ENCODE results near the gene CYB5A. TPM values are rescaled to one million over a fixed set of nuclear protein-coding genes. Genes with fewer than 3 reads are reported as not detected.
A peak's percentile ranks its signal among the peaks of the same experiment; 100 is the strongest.

CYB5A gene
- total and polyA plus RNA-seq, 2 of the 8 experiments (the other 6 are each of a cell fraction or from before 2014, with no cell fraction given), result 154 to 195 TPM

DNA sequence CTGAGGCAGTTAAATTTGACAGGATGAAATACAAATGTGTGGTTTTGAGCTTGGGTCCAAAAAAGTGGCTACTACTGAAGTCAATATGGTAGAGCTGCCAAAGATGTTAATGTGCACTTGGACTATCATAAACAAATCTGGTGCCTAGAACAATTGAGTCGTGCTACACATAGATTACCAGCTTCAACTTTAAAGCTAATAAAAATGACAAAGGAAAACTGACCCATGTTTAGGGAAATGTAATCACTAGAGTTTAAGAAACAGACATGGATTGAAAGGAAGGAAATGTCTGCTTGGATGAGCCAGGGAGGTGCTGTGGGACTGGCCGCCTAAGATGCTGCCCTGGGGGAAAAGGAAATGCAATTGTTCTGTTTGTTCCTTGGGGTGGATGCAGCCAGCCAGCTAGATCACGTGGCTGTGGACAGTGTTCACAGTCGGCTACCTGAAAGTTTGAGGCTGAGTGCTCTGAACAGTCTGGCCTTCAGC is 36.6 kb downstream of the CYB5A start:
- no peak for DNase-seq (ENCODE audit: low read depth in 1 of 2, low spot score in 2 of 2)
- Histone ChIP-seq H4K91ac (replicated peaks; ENCODE audit: insufficient read length, low read length) (no peak overlapping the region), H3K27ac (ENCODE audit: low read depth, low read length) (no peak overlapping the region), H3K23ac (ENCODE audit: insufficient read length) (no peak overlapping the region), H4K8ac (ENCODE audit: extremely low read depth, insufficient read depth, low read length) (no peak overlapping the region), H3K9me3 (ENCODE audit: insufficient read depth in 2 of 2, low read depth in 1 of 2, low read length in 1 of 2) (no peaks in the 10 kb centered on the region), H2BK15ac (ENCODE audit: low read length) (no peak overlapping the region), H3K36me3 (ENCODE audit: control insufficient read depth in 2 of 4, insufficient read depth in 4 of 4, low read length in 3 of 4) (peaks cover 0 to 2% (median under 1%) of the 10 kb centered on the region in 4 experiments; a peak in 3 of 8 replicates), H3K79me2 (ENCODE audit: control insufficient read depth in 1 of 2, insufficient read depth in 2 of 2, low read length in 2 of 2) (no peaks in the 10 kb centered on the region), H3K4ac (replicated peaks; ENCODE audit: insufficient read length, low read depth, low read length) (no peak overlapping the region), H2AFZ (ENCODE audit: low read length) (no peak overlapping the region), H2BK12ac (ENCODE audit: low read depth, low read length) (no peak overlapping the region), H3K56ac (replicated peaks; ENCODE audit: insufficient read length, low read depth, low read length) (no peak overlapping the region), H3K18ac (ENCODE audit: extremely low read depth, low read length) (0 out of 2 replicates have a peak overlapping the region, but pooled peaks have one; percentile 56), H2BK5ac (ENCODE audit: low read depth, low read length) (no peak overlapping the region), H4K5ac (ENCODE audit: insufficient read length, low read depth, low read length) (no peak overlapping the region), H4K20me1 (replicated peaks in 1 of 2; ENCODE audit: control insufficient read depth in 1 of 2, insufficient read depth in 2 of 2, low read length in 2 of 2) (no peaks in the 10 kb centered on the region), H3K27me3 (replicated peaks in 1 of 4; ENCODE audit: control insufficient read depth in 3 of 4, extremely low read depth in 1 of 4, insufficient read depth in 3 of 4, low read length in 3 of 4) (no peaks in the 10 kb centered on the region), H3K4me3 (ENCODE audit: extremely low read depth in 1 of 4, insufficient read depth in 2 of 4, low read depth in 3 of 4, low read length in 4 of 4) (no peak overlapping the region), H3K23me2 (ENCODE audit: low read depth, low read length) (no peaks in the 10 kb centered on the region), H2BK120ac (replicated peaks; ENCODE audit: low read depth, low read length) (no peak overlapping the region), H3K4me2 (ENCODE audit: insufficient read depth in 1 of 2, low read depth in 2 of 2, low read length in 2 of 2) (no peak overlapping the region), H3K9ac (replicated peaks in 1 of 4; ENCODE audit: extremely low read depth in 1 of 4, low read depth in 3 of 4, low read length in 3 of 4) (no peak overlapping the region), H2BK20ac (ENCODE audit: low read length) (no peak overlapping the region), H3K79me1 (ENCODE audit: low read depth, low read length) (no peaks in the 10 kb centered on the region; the same call in 1 of the 2 replicates), H3K14ac (ENCODE audit: insufficient read length) (no peak overlapping the region), H3K4me1 (replicated peaks in 1 of 4; ENCODE audit: control insufficient read depth in 3 of 4, insufficient read depth in 4 of 4, low read length in 3 of 4) (peaks cover 0 to 8% (median 5%) of the 10 kb centered on the region in 4 experiments; a peak in 5 of 7 replicates), H2AK5ac (ENCODE audit: low read depth, low read length) (peak overlapping the region; percentile 46; the same call in 1 of the 2 replicates)
- ChIA-PET CTCF (ENCODE audit: partially characterized antibody) (interaction anchor here (1.2 to 2.1 kb wide), 2 partner anchors 14 to 87 kb away, joined by 3 to 7 read pairs; no protein-coding TSS in a partner anchor), POLR2A (ENCODE audit: partially characterized antibody) (no interaction called here)
- no peak for FAIRE-seq
- WGBS, 2 experiments (ENCODE audit: extremely low coverage in 1 of 2, insufficient coverage in 1 of 2, insufficient read length in 1 of 2, insufficient replicate concordance in 2 of 2, low coverage in 1 of 2, low lambda C conversion rate in 2 of 2, missing lambda C conversion rate in 1 of 2), result 92% methylated on average over 4 of the region's 4 CpGs; no CpG with 5 or more reads in 1 of the 2 experiments
- no peak for TF ChIP-seq CEBPB (IDR thresholded peaks at IDR 0.05; ENCODE audit: low read depth, low read length)
- TF ChIP-seq RFX5 (IDR thresholded peaks at IDR 0.05; ENCODE audit: borderline replicate concordance, low read depth, low read length), result no peak
- TF ChIP-seq CHD2 (IDR thresholded peaks at IDR 0.05; ENCODE audit: low read length), result no peak
- TF ChIP-seq MAFK (IDR thresholded peaks at IDR 0.05; ENCODE audit: low read depth, low read length), result no peak
- no peak for TF ChIP-seq ZNF274 (IDR thresholded peaks at IDR 0.05; ENCODE audit: borderline replicate concordance, extremely low read depth, low read length)
- no peak for TF ChIP-seq SUZ12 (IDR thresholded peaks at IDR 0.05; ENCODE audit: low read length)
- TF ChIP-seq KDM5A (IDR thresholded peaks at IDR 0.05; ENCODE audit: low read length), result no peak
- no peak for TF ChIP-seq SP2 (IDR thresholded peaks at IDR 0.05; ENCODE audit: low read length)
- no peak for TF ChIP-seq SIRT6 (IDR thresholded peaks at IDR 0.05; ENCODE audit: low read length)
- TF ChIP-seq CBX5 (IDR thresholded peaks at IDR 0.05; ENCODE audit: low read depth, low read length), result no peak
- TF ChIP-seq, protein P1, sequence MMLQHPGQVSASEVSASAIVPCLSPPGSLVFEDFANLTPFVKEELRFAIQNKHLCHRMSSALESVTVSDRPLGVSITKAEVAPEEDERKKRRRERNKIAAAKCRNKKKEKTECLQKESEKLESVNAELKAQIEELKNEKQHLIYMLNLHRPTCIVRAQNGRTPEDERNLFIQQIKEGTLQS (IDR thresholded peaks at IDR 0.05; ENCODE audit: insufficient read depth, low read depth, low read length), result no peak
- no peak for TF ChIP-seq FOSL1 (IDR thresholded peaks at IDR 0.05; ENCODE audit: insufficient read depth, low read depth, low read length)
- TF ChIP-seq, protein P2, sequence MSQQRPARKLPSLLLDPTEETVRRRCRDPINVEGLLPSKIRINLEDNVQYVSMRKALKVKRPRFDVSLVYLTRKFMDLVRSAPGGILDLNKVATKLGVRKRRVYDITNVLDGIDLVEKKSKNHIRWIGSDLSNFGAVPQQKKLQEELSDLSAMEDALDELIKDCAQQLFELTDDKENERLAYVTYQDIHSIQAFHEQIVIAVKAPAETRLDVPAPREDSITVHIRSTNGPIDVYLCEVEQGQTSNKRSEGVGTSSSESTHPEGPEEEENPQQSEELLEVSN (IDR thresholded peaks at IDR 0.05), result no peak
- no peak for TF ChIP-seq TCF12 (IDR thresholded peaks at IDR 0.05; ENCODE audit: low read depth, low read length)

All from H1 (cell line).